NCI-H82 (cell line): ENCODE measurements around the gene LILRA1.
"Not testable (repeated sequence)": the region's sequence is repeated elsewhere in the genome, so short reads cannot be mapped to it uniquely, and the experiment has no call there.

Source experiments
- DNase-seq: peaks from one replicate; lab custom pipeline; 2025; lab: John Stamatoyannopoulos, UW

LILRA1 gene

GRCh38 chr19:54624934-54625730 lies 31.7 kb downstream of the LILRA1 start:
- not testable (repeated sequence) for DNase-seq

GRCh38 chr19:54626757-54627156 lies 33.3 kb downstream of the LILRA1 start:
- DNase-seq = no peak

GRCh38 chr19:54627912-54628311 lies 34.5 kb downstream of the LILRA1 start:
- DNase-seq = not testable (repeated sequence)

GRCh38 chr19:54630262-54630661 lies 36.8 kb downstream of the LILRA1 start, which contains the start of gene LILRB1:
Gene LILRB1 (plus strand): TSS chr19:54630484. CDS start chr19:54631074, 590 bp downstream.
- not testable (repeated sequence) for DNase-seq

GRCh38 chr19:54630782-54631181 lies 37.4 kb downstream of the LILRA1 start:
- DNase-seq = no peak

- not testable (repeated sequence) for DNase-seq
Observed at GRCh38 chr19:54631489-54632337, 38.3 kb downstream of the LILRA1 start.

- not testable (repeated sequence) for DNase-seq
Observed at GRCh38 chr19:54632517-54632916, 39.1 kb downstream of the LILRA1 start.

GRCh38 chr19:54633401-54633800 lies 40.0 kb downstream of the LILRA1 start:
- DNase-seq = no peak

GRCh38 chr19:54636081-54636480 lies 42.6 kb downstream of the LILRA1 start:
- DNase-seq = not testable (repeated sequence)

GRCh38 chr19:54638683-54639082 lies 45.3 kb downstream of the LILRA1 start:
- DNase-seq = no peak

- not testable (repeated sequence) for DNase-seq
Observed at GRCh38 chr19:54642953-54643352, 49.5 kb downstream of the LILRA1 start.

- DNase-seq = not testable (repeated sequence)
Observed at GRCh38 chr19:54643583-54643982, 50.2 kb downstream of the LILRA1 start.

- DNase-seq = no peak
Observed at GRCh38 chr19:54644056-54644455, 50.6 kb downstream of the LILRA1 start.

GRCh38 chr19:54646331-54646841 lies 53.0 kb downstream of the LILRA1 start:
- no peak for DNase-seq

GRCh38 chr19:54648129-54648528 lies 54.7 kb downstream of the LILRA1 start:
- no peak for DNase-seq

- no peak for DNase-seq
Observed at GRCh38 chr19:54650108-54650655, 56.8 kb downstream of the LILRA1 start.
